Lower leg skin (tissue), 4 donors: ENCODE results near the gene PDE6B. TPM values are rescaled to one million over a fixed set of nuclear protein-coding genes. Genes with fewer than 3 reads are reported as not detected.
A peak's percentile ranks its signal among the peaks of the same experiment; 100 is the strongest.

ENCODE experiments used
- DNase-seq, 2 donors: peaks; one replicate each; pipeline ENCODE4 v3.0.0-alpha.2; 2019; ENCODE audit warnings: low spot score in 2 of 2
- H3K4me3 ChIP-seq: fragments of 200-600 bp; sonication (generic); 2 replicates; pipeline ENCODE4 v1.5.1; 2017; ENCODE audit warnings: mild to moderate bottlenecking, low read depth; ENCODE audit not compliant: poor library complexity, severe bottlenecking
- POLR2A ChIP-seq, 2 donors: fragments of 450-650 bp; IDR thresholded peaks; one replicate each; pipeline ENCODE4 v1.6.1; 2016 to 2017; ENCODE audit warnings: antibody characterized with exemption in 2 of 2, mild to moderate bottlenecking in 1 of 2, moderate library complexity in 1 of 2
- WGBS, 2 donors: methylation state at CpG; one replicate each; pipeline ENCODE4 v1.1.5; 2018; 5-methylcytosine and 5-hydroxymethylcytosine counted together
- intact Hi-C: fragments of 100-400 bp; cut with DNase I; formaldehyde crosslinking; loops from one replicate; pipeline ENCODE4 v1.15.0; 2023; ENCODE audit warnings: low total_unique reads
- total RNA-seq, 4 donors: library from RNA; depleted of rRNA; stranded (reverse); fragments of >200 nt; gene quantifications; one replicate each; pipeline ENCODE4 v1.1.0, GENCODE V29; 2016
- TF ChIP-seq, protein P1 (sequence below), 3 donors: fragments of 450-650 bp; IDR thresholded peaks; one replicate each; pipeline ENCODE4 v1.5.1; 2016; ENCODE audit warnings: antibody characterized with exemption in 3 of 3, mild to moderate bottlenecking in 3 of 3, moderate library complexity in 2 of 3

The PDE6B gene
- total RNA-seq, 4 donors from 2014 or later = 0.59 to 1.5 TPM; not detected in 2

DNA sequence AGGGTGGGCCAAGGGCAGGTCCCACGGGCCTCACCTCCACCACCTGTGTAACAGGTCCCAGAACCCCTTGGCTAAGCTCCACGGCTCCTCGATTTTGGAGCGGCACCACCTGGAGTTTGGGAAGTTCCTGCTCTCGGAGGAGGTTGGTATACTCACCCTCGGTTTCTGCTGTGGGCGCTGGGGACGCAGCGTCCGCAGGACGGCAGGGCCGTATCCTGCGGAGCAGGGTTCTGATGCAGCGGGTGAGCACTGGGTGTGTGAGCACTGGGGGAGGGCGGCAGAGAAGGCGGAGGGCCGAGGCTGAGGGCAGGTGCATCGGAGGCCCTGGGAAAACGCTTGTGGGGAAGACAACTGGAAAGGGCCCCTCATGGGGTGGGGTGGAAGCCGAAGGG, 37.7 kb downstream of the PDE6B start:
- WGBS, 2 donors = 29 to 46% methylated on average over 17 of the region's 20 CpGs
- TF ChIP-seq POLR2A (IDR thresholded peaks at IDR 0.05) = no peak
- TF ChIP-seq, protein P1, sequence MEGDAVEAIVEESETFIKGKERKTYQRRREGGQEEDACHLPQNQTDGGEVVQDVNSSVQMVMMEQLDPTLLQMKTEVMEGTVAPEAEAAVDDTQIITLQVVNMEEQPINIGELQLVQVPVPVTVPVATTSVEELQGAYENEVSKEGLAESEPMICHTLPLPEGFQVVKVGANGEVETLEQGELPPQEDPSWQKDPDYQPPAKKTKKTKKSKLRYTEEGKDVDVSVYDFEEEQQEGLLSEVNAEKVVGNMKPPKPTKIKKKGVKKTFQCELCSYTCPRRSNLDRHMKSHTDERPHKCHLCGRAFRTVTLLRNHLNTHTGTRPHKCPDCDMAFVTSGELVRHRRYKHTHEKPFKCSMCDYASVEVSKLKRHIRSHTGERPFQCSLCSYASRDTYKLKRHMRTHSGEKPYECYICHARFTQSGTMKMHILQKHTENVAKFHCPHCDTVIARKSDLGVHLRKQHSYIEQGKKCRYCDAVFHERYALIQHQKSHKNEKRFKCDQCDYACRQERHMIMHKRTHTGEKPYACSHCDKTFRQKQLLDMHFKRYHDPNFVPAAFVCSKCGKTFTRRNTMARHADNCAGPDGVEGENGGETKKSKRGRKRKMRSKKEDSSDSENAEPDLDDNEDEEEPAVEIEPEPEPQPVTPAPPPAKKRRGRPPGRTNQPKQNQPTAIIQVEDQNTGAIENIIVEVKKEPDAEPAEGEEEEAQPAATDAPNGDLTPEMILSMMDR (IDR thresholded peaks at IDR 0.05) = no peak
- DNase-seq = no peak
- no peak overlapping the region for H3K4me3 ChIP-seq
- intact Hi-C loops = no loop called here

DNA sequence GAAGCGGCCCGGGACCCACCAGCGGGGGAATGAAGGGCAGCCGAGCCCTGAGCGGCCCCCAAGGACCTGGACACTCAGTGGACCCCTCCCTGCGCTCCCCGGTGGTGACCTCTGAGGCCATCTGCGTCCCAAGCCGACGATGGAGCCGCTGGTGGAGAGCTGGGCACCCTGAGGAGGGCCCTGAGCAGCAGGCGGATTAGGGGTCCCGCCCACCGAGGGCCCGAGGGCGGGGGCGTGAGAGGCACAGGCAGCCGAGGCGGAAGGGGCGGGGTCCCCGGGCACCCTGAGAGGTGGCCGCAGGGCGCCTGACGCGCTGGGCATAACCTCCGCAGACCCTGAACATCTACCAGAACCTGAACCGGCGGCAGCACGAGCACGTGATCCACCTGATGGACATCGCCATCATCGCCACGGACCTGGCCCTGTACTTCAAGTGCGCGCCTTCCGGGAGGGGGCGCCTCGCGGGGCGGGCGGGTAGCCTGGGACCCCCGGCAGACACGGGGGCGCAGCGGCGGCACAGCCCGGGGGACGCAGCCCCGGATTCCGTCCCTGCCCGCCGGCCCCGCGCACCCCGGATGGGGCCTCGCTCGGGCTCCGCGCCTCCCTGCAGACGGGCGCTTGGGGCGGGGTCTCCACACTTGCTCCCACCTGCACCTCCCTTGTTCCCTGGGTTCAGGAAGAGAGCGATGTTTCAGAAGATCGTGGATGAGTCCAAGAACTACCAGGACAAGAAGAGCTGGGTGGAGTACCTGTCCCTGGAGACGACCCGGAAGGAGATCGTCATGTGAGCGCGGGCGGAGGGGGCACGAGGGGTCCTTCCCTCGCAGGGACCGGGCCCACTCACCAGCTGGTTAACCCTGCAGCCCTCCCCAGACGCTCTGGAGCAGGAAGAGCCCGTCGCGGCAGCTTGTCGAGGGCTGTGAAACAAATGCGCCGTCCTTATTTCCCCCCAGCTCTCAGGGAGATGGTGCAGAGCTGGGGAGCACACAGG, 38.4 kb downstream of the PDE6B start:
- WGBS, 2 donors = 1 to 5% methylated on average over 63 to 71 of the region's 80 CpGs
- H3K4me3 ChIP-seq = peak overlapping the region; percentile 13
- intact Hi-C loops = no loop called here
- TF ChIP-seq, protein P1 (IDR thresholded peaks at IDR 0.05) = no peak
- TF ChIP-seq POLR2A (IDR thresholded peaks at IDR 0.05) = no peak
- no peak for DNase-seq

DNA sequence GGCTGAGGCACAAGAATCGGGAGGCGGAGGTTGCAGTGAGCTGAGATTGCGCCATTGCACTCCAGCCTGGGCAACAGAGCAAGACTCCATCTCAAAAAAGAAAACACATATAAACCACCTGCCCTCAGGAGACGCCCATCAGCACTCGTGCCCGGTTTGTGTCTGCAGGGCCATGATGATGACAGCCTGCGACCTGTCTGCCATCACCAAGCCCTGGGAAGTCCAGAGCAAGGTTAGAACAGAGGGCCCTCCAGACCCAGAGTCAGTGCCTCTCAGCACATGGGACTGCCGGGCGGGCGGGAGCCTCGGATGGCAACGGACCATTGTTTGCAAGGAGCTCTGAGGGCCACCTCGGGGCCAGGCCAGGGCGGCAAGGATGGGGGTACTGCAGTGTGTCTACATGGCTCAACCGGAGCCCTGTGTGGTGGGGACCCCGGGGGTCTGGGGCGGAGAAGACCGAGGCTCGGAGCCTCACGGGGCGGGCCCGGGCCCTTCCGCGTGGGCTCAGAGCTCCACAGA, 39.4 kb downstream of the PDE6B start:
- no peak for DNase-seq
- WGBS, 2 donors = 93 to 96% methylated on average over 23 to 24 of the region's 24 CpGs
- intact Hi-C loops = no loop called here
- TF ChIP-seq POLR2A (IDR thresholded peaks at IDR 0.05) = no peak
- TF ChIP-seq, protein P1 (IDR thresholded peaks at IDR 0.05) = no peak
- no peak overlapping the region for H3K4me3 ChIP-seq

DNA sequence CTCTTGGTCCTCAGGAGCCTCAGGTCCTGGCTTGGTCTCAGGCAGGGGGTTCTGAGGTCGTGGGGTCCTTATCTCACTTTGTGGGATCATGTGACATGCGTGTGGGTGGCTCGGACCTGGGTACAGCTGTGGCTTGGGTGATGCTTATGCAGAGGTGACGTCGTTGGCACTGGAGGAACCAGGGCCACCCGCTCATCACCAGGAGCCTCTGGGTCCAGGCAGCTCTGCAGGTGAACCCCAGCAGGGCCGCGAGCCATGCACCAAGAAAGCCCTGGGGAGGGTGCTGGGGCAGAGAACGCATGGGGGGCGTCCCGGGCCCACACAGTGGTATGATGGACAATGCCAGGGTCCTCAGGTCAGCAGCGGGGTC, 40.0 kb downstream of the PDE6B start:
- DNase-seq = no peak
- intact Hi-C loops = no loop called here
- WGBS, 2 donors = 90 to 92% methylated on average over 12 of the region's 12 CpGs
- TF ChIP-seq, protein P1 (IDR thresholded peaks at IDR 0.05) = no peak
- TF ChIP-seq POLR2A (IDR thresholded peaks at IDR 0.05) = no peak
- no peak overlapping the region for H3K4me3 ChIP-seq

DNA sequence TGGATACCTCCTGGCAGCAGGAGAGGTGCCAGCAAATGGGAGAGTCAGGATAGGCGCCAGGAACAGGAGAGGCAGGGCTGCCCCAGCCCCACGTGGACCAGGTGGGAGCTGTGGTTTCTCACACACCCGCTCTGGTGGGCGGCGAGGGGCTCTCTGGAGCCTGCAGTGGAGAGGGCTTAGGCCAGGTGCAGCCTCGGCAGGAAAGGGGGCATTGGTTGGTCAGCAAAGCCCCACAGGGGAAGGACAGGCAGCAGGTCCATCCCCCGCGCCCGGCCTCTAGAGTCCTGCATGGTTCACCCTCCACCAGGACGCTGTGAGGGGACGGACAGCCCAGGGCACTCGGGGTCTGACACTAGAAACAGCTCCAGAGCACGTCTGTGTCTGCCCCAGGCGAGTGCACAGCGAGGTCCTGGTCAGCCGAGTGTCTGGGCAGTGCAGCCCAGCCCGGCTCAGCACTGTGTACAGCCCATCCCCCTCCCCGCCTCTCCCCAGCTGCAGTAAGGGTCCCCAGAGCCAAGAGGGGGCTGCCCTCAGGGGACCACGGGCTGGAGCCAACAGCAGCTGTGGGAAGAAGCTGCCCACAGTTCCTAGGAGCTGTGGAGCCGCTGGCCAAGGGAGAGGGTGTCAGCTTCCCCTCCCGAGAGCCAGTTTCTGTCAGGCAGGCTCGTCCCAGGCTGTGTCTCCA, 40.5 kb downstream of the PDE6B start:
- intact Hi-C loops = no loop called here
- no peak for DNase-seq
- no peak overlapping the region for H3K4me3 ChIP-seq
- no peak for TF ChIP-seq POLR2A (IDR thresholded peaks at IDR 0.05)
- TF ChIP-seq, protein P1 (IDR thresholded peaks at IDR 0.05) = no peak
- WGBS, 2 donors = 66% methylated on average over 9 to 18 of the region's 22 CpGs
